Ovary (tissue), 9 donors: ENCODE results near the gene MAP4K4. TPM values are rescaled to one million over a fixed set of nuclear protein-coding genes. Genes with fewer than 3 reads are reported as not detected.

Source experiments
- DNase-seq, 5 donors: peaks; one replicate each; pipeline ENCODE4 v3.0.0-alpha.2; 2019 to 2020
- H3K27ac ChIP-seq, 2 donors: fragments of 200-600 bp; one replicate each; pipeline versions ENCODE4 v1.5.1 to v1.8.0; 2019 to 2022
- H3K27me3 ChIP-seq: fragments of 200-600 bp; one replicate; pipeline ENCODE4 v1.8.0; 2022
- H3K36me3 ChIP-seq: fragments of 200-600 bp; sonication (generic); one replicate; pipeline ENCODE4 v1.5.1; 2019
- H3K4me1 ChIP-seq: one replicate; pipeline ENCODE4 v1.8.1; 2013; ENCODE audit warnings: mild to moderate bottlenecking, moderate library complexity; ENCODE audit not compliant: insufficient read depth
- H3K4me3 ChIP-seq: fragments of 200-600 bp; sonication (generic); one replicate; pipeline ENCODE4 v1.5.1; 2017
- H3K9me3 ChIP-seq, 2 donors: fragments of 200-600 bp in 1 of 2; sonication (generic) in 1 of 2; one replicate each; pipeline versions ENCODE4 v1.5.1 to v1.8.1; 2013 to 2019; ENCODE audit warnings: mild to moderate bottlenecking in 1 of 2, moderate library complexity in 1 of 2
- EP300 ChIP-seq: sonication (generic); formaldehyde crosslinking; IDR thresholded peaks from one replicate; pipeline ENCODE4 v1.6.1; 2017; ENCODE audit warnings: antibody characterized with exemption
- POLR2A ChIP-seq: fragments of 450-650 bp; IDR thresholded peaks from one replicate; pipeline ENCODE4 v1.6.1; 2017; ENCODE audit warnings: antibody characterized with exemption, mild to moderate bottlenecking, moderate library complexity
- WGBS, 3 donors: extraction: QIAGEN DNeasy Blood & Tissue Kit in 1 of 3; methylation state at CpG; one replicate each; pipeline versions ENCODE4 v1.1.5 to v1.1.7; 2013 to 2017; 5-methylcytosine and 5-hydroxymethylcytosine counted together
- intact Hi-C, 4 donors: fragments of 100-400 bp; cut with DNase I; formaldehyde crosslinking; loops; one replicate each; pipeline versions ENCODE4 v1.11.0 to v1.15.1; 2022 to 2023
- polyA plus RNA-seq, 2 donors: library from polyadenylated mRNA; stranded (reverse); fragments of 200-250 nt in 1 of 2; fragments of 350-450 nt in 1 of 2; fragmentation: Illumina TruSeq in 1 of 2; extraction: RNeasy Lipid Tissue Mini Kit (QIAGEN cat#74804) in 1 of 2; gene quantifications; one replicate each; pipeline ENCODE4 v1.2.3, GENCODE V29; 2013 to 2014
- total RNA-seq, 7 donors: library from RNA; depleted of rRNA in 2 of 7; stranded (reverse); fragments of >200 nt in 2 of 7; fragmentation: NEBNext Ultra II Directional in 3 of 7; extraction: Animal tissue kit (Norgen Biotek cat#: 25700) in 3 of 7; gene quantifications; one replicate each; pipeline versions ENCODE4 v1.1.0 to v1.2.4, GENCODE V29; 2016 to 2023
- TF ChIP-seq, protein P1 (sequence below), 3 donors: fragments of 450-650 bp in 2 of 3; fragments of 200-600 bp in 1 of 3; IDR thresholded peaks; one replicate each; pipeline versions ENCODE4 v1.5.1 to v1.8.0; 2016 to 2022; ENCODE audit warnings: antibody characterized with exemption in 3 of 3, mild to moderate bottlenecking in 1 of 3
- donor health status: DM: no; HTN: no; CAD: no; lungs with moderate emphysema.
- donor health status: DM: no; HTN: no; CAD: no.
- donor health status: Bipolar disorder and iron deficiency.
- donor health status: DM: yes; HTN: yes; CAD: no.
- donor health status: DM: no; HTN: no; CAD: no.
- donor health status: DM: yes; HTN: yes; CAD: no.

MAP4K4 gene
- total and polyA plus RNA-seq, 9 donors: 23.9 to 60.9 (median 49.7) TPM

DNA sequence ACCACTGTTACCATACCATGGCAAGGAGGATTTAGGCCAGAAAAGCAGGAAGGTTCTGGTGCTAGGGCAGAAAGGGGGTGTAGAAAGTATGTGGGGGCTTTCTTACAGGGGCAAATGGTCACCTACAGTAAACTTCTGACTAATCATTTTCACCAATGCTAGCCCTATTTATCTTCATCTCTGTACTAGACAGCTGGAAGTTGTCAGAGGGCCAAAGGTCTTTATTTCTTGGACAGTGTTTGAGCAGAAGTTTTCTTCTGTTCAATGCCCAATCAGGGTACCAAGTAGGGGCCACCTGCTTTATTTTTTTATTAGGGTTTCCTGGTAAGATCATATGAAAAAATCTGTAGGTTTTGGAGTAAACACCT lies 37.6 kb downstream of the MAP4K4 start:
- no peaks in the 10 kb centered on the region for H3K9me3 ChIP-seq
- no peaks in the 10 kb centered on the region for H3K36me3 ChIP-seq
- H3K27me3 ChIP-seq: no peaks in the 10 kb centered on the region
- no peak for DNase-seq
- no peak for TF ChIP-seq EP300
- TF ChIP-seq POLR2A: no peak
- TF ChIP-seq, protein P1, sequence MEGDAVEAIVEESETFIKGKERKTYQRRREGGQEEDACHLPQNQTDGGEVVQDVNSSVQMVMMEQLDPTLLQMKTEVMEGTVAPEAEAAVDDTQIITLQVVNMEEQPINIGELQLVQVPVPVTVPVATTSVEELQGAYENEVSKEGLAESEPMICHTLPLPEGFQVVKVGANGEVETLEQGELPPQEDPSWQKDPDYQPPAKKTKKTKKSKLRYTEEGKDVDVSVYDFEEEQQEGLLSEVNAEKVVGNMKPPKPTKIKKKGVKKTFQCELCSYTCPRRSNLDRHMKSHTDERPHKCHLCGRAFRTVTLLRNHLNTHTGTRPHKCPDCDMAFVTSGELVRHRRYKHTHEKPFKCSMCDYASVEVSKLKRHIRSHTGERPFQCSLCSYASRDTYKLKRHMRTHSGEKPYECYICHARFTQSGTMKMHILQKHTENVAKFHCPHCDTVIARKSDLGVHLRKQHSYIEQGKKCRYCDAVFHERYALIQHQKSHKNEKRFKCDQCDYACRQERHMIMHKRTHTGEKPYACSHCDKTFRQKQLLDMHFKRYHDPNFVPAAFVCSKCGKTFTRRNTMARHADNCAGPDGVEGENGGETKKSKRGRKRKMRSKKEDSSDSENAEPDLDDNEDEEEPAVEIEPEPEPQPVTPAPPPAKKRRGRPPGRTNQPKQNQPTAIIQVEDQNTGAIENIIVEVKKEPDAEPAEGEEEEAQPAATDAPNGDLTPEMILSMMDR (IDR thresholded peaks at IDR 0.05): no peak
- no peak overlapping the region for H3K4me3 ChIP-seq
- intact Hi-C loops: no loop called here
- no peak overlapping the region for H3K27ac ChIP-seq
- H3K4me1 ChIP-seq: peaks cover 36% of the 10 kb centered on the region

DNA sequence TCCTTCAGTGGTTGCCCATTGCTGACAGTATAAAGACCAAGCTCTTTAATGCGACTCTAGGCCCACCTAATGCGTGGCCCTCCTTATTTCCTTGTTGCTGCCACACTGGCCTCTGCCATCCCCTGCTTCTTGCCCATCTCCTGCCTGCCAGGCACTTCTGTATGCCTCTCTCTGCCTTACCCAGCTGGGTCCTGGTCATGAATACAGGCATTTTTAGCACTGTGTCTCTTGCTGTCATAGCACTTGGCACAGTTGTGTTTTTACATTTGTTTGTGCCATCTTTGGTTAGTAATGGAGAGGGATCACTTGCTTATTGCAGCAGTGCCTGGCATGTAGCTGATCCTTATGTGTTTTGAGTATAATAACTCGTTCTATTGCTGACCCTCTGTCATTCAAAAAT lies 38.7 kb downstream of the MAP4K4 start:
- no peaks in the 10 kb centered on the region for H3K9me3 ChIP-seq
- H3K27ac ChIP-seq: no peak overlapping the region
- TF ChIP-seq, protein P1 (IDR thresholded peaks at IDR 0.05): no peak
- TF ChIP-seq POLR2A (no peak), EP300 (no peak)
- no peak overlapping the region for H3K4me3 ChIP-seq
- peaks cover 34% of the 10 kb centered on the region for H3K4me1 ChIP-seq
- intact Hi-C loops: no loop called here
- WGBS, 3 donors: 78 to 87% (median 86%) methylated on average over 3 of the region's 3 CpGs
- H3K36me3 ChIP-seq: no peaks in the 10 kb centered on the region
- H3K27me3 ChIP-seq: no peaks in the 10 kb centered on the region
- DNase-seq: no peak

DNA sequence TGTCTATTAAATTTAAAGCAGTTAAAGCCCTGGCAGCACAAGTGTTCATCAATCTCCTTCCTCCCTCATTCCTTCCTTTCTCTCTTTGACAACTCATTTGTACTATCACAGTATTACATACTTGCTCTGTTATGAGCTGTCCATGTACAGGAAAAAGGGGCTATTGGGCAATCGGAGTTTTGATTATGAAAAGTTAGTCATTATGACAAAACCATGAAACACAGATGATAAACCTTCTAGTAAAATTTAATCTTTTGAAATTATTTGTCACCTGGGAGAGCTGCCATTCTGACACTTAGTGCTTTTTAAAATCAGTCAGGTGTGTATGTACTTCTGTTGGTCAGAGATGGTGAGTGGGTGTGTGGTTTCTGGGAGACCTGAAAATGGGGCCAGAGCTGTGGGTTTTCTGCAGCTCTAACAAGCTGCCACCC lies 39.4 kb downstream of the MAP4K4 start:
- Histone ChIP-seq H3K4me3 (no peak overlapping the region), H3K9me3 (no peaks in the 10 kb centered on the region), H3K27ac (no peak overlapping the region), H3K27me3 (no peaks in the 10 kb centered on the region), H3K4me1 (peaks cover 33% of the 10 kb centered on the region), H3K36me3 (no peaks in the 10 kb centered on the region)
- TF ChIP-seq POLR2A (no peak), EP300 (no peak)
- TF ChIP-seq, protein P1 (IDR thresholded peaks at IDR 0.05): no peak
- 12 to 30% (median 20%) methylated on average over 1 of the region's 1 CpG for WGBS, 3 donors
- intact Hi-C loops: no loop called here
- no peak for DNase-seq

DNA sequence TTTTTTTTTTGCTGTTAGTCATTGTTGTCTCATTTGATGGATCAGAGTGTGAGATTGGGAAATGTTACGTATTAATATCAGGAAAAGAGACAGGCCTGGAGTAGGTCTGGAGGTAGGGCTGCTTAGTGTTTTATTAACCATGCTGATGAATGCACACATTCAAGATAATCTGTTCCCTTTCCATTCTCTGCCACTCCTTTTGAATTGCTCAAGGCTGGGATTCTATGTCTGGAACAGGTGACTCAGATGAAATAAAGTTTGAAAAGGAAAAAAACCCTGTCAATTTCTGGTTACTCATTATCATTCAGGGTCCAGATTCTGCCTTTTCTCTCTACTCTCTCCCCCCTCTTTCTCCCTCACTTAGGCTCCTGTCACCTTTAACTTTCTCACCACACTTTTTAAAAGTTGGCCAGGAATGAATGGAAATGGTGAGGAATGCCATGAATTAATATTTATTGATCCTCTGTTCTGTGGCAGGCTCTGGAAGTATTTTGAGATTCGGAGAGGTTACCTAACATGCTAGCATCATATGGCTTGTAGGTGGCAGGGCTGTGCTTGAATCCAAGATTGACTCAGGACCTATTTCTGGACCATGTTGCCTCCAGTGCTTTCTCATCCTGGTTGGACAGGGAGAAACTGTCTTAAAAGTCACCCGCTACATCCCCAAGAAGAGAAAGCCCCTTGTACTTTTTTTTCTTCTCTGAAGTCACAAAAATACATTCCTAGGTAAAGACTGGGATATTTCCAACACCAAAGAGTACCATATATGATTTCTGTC lies 40.2 kb downstream of the MAP4K4 start:
- WGBS, 3 donors: 90 to 95% (median 95%) methylated on average over 3 of the region's 3 CpGs
- DNase-seq: no peak
- Histone ChIP-seq H3K4me1 (peaks cover 40% of the 10 kb centered on the region), H3K27me3 (no peaks in the 10 kb centered on the region), H3K27ac (no peak overlapping the region), H3K36me3 (no peaks in the 10 kb centered on the region), H3K4me3 (no peak overlapping the region), H3K9me3 (no peaks in the 10 kb centered on the region)
- TF ChIP-seq EP300 (no peak), POLR2A (no peak)
- TF ChIP-seq, protein P1 (IDR thresholded peaks at IDR 0.05): no peak
- intact Hi-C loops: no loop called here
